Thyroid gland (tissue), 4 donors: ENCODE results near the gene MAPK10.

Experiments used
- CTCF ChIP-seq, 6 experiments: fragments of 200-600 bp in 3 of 6; fragments of 450-650 bp in 3 of 6; sonication (generic) in 3 of 6; IDR thresholded peaks; one replicate each; pipeline ENCODE4 v1.5.1; 2016 to 2019; ENCODE audit warnings: antibody characterized with exemption in 6 of 6, mild to moderate bottlenecking in 2 of 6, inconsistent platforms in 1 of 6, moderate library complexity in 1 of 6
- POLR2A ChIP-seq, 2 donors: fragments of 450-650 bp; IDR thresholded peaks; one replicate each; pipeline ENCODE4 v1.6.1; 2017; ENCODE audit warnings: antibody characterized with exemption in 2 of 2, mild to moderate bottlenecking in 2 of 2, moderate library complexity in 1 of 2

GRCh38 chr4:86359944-86360478 is at the start of gene MAPK10:
- TF ChIP-seq POLR2A (IDR thresholded peaks at IDR 0.05) (peak in 1 of 2 donors; percentile 73), CTCF (IDR thresholded peaks at IDR 0.05) (no peak)
